ENCODE results near the gene STXBP3. TPM values are rescaled to one million over a fixed set of nuclear protein-coding genes. Genes with fewer than 3 reads are reported as not detected.

STXBP3 gene
- total RNA-seq, 4 donors from 2014 or later, result 29.5 to 166 (median 64.1) TPM

DNA sequence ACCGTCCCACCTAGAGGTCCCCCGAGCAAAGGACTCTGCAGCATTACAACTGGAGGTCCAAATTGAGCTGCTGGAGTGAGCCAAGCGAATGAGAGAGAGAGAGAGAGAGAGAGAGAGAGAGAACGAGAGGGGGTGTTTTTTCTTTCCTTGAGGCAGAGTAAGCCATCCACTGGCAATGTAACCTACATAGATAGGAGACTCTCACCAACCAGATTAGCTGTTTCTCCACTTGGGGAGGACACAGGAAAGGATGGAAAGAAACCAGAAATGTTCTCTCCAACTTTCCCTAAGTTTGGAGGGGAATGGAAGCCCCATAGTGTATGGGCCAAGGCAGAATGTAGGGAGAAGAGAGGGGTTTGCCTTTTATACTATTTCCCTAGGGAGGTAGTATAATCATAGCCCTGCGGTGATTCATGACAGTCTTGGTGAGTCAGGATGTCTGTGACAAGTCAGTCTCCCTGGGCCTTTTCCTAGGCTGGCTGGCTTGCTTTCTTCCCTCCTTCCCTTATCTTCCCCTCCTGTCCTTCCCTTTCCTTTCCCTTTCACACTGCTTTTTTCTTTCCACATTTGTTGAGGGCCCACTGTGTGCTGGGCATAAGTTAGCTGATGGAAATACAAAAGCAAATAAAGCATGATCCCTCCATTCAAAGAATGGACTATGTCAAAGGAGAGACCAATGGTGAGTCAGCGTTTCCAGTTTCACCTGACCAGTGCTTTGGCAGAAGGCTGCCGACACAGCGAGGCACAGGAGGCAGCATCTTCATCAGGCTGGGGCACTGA, 26.6 kb upstream of the STXBP3 start:
- H3K36me3 ChIP-seq, result no peaks in the 10 kb centered on the region
- intact Hi-C loops (cut with DNase I; ENCODE audit: low total_unique reads), result no loop called here
- no peaks in the 10 kb centered on the region for H3K4me1 ChIP-seq
- TF ChIP-seq, protein P1, sequence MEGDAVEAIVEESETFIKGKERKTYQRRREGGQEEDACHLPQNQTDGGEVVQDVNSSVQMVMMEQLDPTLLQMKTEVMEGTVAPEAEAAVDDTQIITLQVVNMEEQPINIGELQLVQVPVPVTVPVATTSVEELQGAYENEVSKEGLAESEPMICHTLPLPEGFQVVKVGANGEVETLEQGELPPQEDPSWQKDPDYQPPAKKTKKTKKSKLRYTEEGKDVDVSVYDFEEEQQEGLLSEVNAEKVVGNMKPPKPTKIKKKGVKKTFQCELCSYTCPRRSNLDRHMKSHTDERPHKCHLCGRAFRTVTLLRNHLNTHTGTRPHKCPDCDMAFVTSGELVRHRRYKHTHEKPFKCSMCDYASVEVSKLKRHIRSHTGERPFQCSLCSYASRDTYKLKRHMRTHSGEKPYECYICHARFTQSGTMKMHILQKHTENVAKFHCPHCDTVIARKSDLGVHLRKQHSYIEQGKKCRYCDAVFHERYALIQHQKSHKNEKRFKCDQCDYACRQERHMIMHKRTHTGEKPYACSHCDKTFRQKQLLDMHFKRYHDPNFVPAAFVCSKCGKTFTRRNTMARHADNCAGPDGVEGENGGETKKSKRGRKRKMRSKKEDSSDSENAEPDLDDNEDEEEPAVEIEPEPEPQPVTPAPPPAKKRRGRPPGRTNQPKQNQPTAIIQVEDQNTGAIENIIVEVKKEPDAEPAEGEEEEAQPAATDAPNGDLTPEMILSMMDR (IDR thresholded peaks at IDR 0.05), result no peak
- TF ChIP-seq POLR2A (IDR thresholded peaks at IDR 0.05), result no peak
- H3K27me3 ChIP-seq, result no peaks in the 10 kb centered on the region
- H3K27ac ChIP-seq, result no peak overlapping the region
- H3K9me3 ChIP-seq, result no peaks in the 10 kb centered on the region
- no peak overlapping the region for H3K4me3 ChIP-seq
- no peak for DNase-seq

DNA sequence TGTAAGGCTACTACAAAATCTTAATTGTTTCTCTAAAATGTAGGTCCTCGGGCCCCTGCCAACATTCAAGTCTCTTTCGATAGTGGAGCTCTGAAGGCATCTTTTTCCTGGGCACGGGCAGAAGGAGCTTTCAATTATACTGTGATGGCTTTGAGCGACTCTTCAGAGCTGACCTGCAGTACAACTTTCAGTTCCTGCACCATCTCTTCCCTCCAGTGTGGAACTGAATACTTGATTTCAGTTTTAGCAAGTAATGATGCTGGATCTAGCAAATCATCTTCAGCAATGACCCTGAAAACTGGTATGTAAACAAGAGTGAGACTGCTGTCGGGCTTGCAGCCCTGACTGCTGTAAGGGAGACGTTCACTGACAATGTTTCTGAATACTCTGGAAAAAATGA, 24.2 kb upstream of the STXBP3 start:
- no peaks in the 10 kb centered on the region for H3K27me3 ChIP-seq
- no peak for DNase-seq
- H3K4me1 ChIP-seq, result no peaks in the 10 kb centered on the region
- H3K36me3 ChIP-seq, result no peaks in the 10 kb centered on the region
- H3K27ac ChIP-seq, result no peak overlapping the region
- TF ChIP-seq, protein P1 (IDR thresholded peaks at IDR 0.05), result no peak
- intact Hi-C loops (cut with DNase I; ENCODE audit: low total_unique reads), result no loop called here
- no peak overlapping the region for H3K4me3 ChIP-seq
- H3K9me3 ChIP-seq, result no peaks in the 10 kb centered on the region

DNA sequence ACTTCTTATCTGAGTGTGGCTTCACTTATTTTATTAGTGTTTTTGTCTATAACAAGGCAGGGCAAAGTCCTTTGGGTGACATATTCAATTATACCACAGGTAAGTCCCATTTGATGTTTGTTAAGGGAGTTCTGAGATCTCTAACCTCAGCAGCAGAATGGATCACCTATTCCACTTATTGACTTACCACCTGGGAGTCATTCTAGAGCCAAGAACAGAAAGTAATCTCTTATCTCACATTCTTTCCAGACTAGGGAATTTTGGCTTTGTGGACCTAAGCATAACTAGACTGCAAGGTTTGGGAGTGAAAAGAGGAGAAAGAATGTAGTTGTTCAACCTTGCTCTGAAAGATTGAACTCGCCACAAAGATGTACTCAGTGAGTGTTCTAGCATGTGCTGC, 20.6 kb upstream of the STXBP3 start:
- H3K27me3 ChIP-seq, result no peaks in the 10 kb centered on the region
- DNase-seq, result no peak
- no peaks in the 10 kb centered on the region for H3K9me3 ChIP-seq
- no peaks in the 10 kb centered on the region for H3K36me3 ChIP-seq
- no peaks in the 10 kb centered on the region for H3K4me1 ChIP-seq
- H3K4me3 ChIP-seq, result no peak overlapping the region
- no peak overlapping the region for H3K27ac ChIP-seq
- intact Hi-C loops (cut with DNase I; ENCODE audit: low total_unique reads), result no loop called here
- TF ChIP-seq POLR2A (IDR thresholded peaks at IDR 0.05), result no peak
- TF ChIP-seq, protein P1 (IDR thresholded peaks at IDR 0.05), result no peak

DNA sequence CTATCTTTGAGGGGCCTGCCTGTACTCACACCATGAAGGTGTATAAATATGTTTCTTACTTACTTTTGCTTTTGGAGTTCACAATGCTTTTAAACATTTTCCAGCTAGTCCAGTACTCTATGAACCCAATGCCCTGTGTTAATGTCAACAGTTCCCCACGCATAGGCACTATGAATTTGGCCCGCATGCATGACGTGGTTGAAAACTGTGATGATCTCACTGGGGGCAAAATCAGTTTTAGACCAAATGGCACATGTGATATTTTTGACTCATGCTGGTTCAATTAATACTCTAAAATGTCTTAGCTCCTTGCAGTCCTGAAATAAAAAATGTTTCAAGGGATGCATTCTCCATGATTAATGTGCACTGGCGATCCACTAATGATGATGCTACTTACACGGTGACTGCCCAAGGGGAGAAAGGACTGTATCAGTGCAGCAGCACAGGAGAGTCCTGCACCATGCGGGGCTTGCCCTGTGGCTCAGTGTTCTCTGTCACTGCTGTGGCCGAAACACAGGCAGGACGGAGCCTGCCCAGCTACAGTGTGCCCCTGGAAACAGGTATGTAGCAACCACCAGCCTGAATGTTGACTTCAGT, 18.0 kb upstream of the STXBP3 start:
- TF ChIP-seq POLR2A (IDR thresholded peaks at IDR 0.05), result no peak
- TF ChIP-seq, protein P1 (IDR thresholded peaks at IDR 0.05), result no peak
- intact Hi-C loops (cut with DNase I; ENCODE audit: low total_unique reads), result no loop called here
- DNase-seq, result no peak

DNA sequence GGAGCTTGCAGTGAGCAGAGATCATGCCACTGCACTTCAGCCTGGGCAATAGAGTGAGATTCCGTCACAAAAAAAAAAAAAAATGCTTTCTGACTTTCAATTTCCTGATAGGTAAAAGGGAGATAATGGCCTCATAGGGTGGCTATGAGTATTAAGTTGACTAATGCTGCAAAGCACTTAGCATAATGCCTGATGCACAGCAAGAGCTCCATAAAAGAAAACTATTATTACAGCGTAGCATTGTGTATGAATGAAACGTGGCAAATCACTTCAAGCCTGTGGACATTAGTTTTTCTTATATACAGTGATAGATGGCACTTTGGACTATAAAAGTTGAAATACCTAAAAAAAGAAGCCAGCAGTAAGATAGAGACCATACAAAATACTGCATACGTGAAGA, 17.0 kb upstream of the STXBP3 start:
- Histone ChIP-seq H3K4me3 (no peak overlapping the region), H3K27ac (no peak overlapping the region), H3K4me1 (no peaks in the 10 kb centered on the region), H3K9me3 (no peaks in the 10 kb centered on the region), H3K27me3 (no peaks in the 10 kb centered on the region), H3K36me3 (no peaks in the 10 kb centered on the region)
- TF ChIP-seq, protein P1 (IDR thresholded peaks at IDR 0.05), result no peak
- TF ChIP-seq POLR2A (IDR thresholded peaks at IDR 0.05), result no peak
- DNase-seq, result no peak
- intact Hi-C loops (cut with DNase I; ENCODE audit: low total_unique reads), result no loop called here

More for the DNA sequence above, 18.0 kb upstream of the STXBP3 start:
- Histone ChIP-seq H3K9me3 (no peaks in the 10 kb centered on the region), H3K27me3 (no peaks in the 10 kb centered on the region), H3K27ac (no peak overlapping the region), H3K4me1 (no peaks in the 10 kb centered on the region), H3K36me3 (no peaks in the 10 kb centered on the region), H3K4me3 (no peak overlapping the region)

All from uterus (tissue), 4 donors.